SK-N-MC (cell line): ENCODE data around the gene COL4A3.

Source experiments
- EZH2 ChIP-seq: fragments of 200-600 bp; sonication (generic); IDR thresholded peaks from one replicate; pipeline ENCODE4 v1.6.1; 2017; ENCODE audit warnings: antibody characterized with exemption
- FOXP2 ChIP-seq: optimal IDR thresholded peaks from 2 replicates; pipeline ENCODE3; 2011; ENCODE audit warnings: mild to moderate bottlenecking, moderate library complexity; ENCODE audit not compliant: insufficient read depth; ENCODE audit errors: extremely low read length, control extremely low read depth
- POLR2AphosphoS5 ChIP-seq: IDR thresholded peaks from 2 replicates; pipeline ENCODE4 v1.6.1; 2012; ENCODE audit warnings: mild to moderate bottlenecking, low read depth, low read length, borderline replicate concordance

- TF ChIP-seq POLR2AphosphoS5 = no peak
- TF ChIP-seq EZH2 = no peak
- no peak for TF ChIP-seq FOXP2
These were observed 159.4 kb downstream of the COL4A3 start for GRCh38 chr2:227323818-227324217.
